WI38 (cell line): Measurements from ENCODE around the gene UNC5B.

Source experiments
- H3K4me3 ChIP-seq: 2 replicates; pipeline ENCODE4 v1.5.1; 2011; ENCODE audit warnings: low read depth, mild to moderate bottlenecking, control low read depth, low read length
- TF ChIP-seq, protein P1 (sequence below): IDR thresholded peaks from 2 replicates; pipeline ENCODE4 v1.5.1; 2012; ENCODE audit warnings: low read depth, mild to moderate bottlenecking, control low read depth, low read length

The UNC5B gene

GRCh38 chr10:71250842-71251241, 38.5 kb downstream of the UNC5B start:
- TF ChIP-seq, protein P1, sequence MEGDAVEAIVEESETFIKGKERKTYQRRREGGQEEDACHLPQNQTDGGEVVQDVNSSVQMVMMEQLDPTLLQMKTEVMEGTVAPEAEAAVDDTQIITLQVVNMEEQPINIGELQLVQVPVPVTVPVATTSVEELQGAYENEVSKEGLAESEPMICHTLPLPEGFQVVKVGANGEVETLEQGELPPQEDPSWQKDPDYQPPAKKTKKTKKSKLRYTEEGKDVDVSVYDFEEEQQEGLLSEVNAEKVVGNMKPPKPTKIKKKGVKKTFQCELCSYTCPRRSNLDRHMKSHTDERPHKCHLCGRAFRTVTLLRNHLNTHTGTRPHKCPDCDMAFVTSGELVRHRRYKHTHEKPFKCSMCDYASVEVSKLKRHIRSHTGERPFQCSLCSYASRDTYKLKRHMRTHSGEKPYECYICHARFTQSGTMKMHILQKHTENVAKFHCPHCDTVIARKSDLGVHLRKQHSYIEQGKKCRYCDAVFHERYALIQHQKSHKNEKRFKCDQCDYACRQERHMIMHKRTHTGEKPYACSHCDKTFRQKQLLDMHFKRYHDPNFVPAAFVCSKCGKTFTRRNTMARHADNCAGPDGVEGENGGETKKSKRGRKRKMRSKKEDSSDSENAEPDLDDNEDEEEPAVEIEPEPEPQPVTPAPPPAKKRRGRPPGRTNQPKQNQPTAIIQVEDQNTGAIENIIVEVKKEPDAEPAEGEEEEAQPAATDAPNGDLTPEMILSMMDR = no peak
- H3K4me3 ChIP-seq = no peak overlapping the region

DNA sequence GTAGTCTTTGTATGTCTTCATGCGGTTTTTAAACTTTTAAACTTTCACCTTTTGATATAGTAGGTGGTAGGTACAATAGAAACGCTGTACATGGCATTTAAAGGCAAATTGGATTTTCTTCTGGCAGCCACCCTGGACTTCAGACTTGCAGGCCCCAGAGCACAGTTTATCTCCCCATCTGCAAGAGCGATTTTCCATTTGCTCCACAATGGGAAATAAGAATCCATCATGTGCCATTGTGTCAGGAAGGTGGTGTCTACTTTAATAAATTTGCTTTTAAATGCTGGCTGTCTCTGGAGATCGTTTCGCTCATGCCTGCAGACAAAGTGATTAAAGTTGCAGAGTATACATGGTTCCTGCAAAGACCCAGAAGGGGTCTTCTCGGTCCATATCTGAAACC, 38.9 kb downstream of the UNC5B start:
- TF ChIP-seq, protein P1 = no peak

DNA sequence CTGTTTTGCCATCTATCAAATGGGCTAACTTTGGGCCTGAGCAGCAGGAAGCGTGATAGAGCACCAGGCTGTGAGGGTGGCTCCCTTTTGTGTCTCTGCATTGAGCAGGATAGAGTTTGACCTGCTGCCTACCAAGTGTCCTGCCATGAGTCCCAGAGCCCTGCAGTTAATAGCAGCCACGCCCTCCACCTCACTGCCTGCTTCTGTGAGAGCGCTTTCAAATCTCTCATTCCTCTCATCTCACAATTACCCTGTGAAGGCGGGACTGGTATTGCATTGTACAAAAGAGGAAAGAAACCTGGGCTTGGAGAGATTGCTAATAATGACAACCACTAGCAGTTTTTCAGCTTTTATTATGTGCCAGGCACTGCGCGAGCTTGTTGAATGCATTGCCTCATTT, 39.9 kb downstream of the UNC5B start:
- TF ChIP-seq, protein P1 = no peak
- H3K4me3 ChIP-seq = no peak overlapping the region

More for the DNA sequence above, 38.9 kb downstream of the UNC5B start:
- H3K4me3 ChIP-seq = no peak overlapping the region

DNA sequence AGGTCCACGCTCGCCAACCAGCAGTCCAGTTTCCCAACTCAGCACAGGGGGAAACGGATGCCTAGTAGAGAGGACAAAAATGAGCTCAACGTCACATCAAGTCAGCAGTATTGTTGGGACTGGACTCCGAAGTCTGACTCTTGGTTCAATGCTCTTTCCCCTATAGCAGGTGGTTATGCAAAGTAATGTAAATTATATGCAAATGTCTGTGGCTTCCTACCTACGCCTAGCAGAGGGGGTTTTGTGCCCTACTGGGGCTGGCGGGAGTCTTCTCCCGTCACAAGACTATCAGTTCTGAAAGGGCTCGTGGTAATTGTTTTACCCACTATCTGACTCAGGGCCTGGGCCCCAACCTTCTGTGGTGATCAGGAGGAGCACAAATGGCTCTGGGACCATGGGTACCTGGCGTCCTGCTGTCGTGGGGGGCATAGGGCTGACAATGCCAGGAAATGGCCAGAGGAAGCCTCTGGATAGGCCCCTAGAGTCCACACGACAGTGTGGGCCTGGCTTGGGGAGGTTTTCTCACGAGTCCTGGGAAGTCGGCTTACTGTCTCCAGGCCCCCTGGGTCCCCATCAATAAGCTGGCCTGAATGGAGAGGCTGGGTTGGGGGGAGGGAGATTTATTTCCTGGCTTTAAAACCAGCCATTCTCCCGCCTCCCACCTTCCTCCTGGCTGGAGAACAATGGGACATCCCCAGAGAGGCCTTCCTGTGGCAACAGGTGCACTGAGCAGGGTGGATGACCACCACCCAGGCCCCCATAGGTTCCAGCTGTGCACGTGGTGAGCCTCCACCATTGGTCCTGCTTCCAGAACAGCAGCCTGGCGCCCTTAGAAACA, 41.8 kb downstream of the UNC5B start:
- no peak overlapping the region for H3K4me3 ChIP-seq

GRCh38 chr10:71254834-71255549, 42.6 kb downstream of the UNC5B start:
- no peak overlapping the region for H3K4me3 ChIP-seq
- TF ChIP-seq, protein P1 = no peak

More for the DNA sequence above, 41.8 kb downstream of the UNC5B start:
- TF ChIP-seq, protein P1 = no peak

DNA sequence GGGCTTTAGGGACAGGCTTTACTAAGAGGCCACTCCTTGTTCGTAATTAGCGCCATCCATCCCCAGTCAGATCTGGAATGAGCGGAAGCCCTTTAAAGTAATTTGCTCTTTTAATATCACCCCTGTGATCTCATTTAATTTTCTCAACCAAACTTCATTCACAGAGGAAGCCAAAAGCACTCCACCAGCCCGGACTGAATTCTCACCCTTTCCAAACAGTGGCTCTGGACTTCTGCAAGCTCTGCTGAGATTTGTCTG, 43.1 kb downstream of the UNC5B start:
- TF ChIP-seq, protein P1 = no peak
- H3K4me3 ChIP-seq = no peak overlapping the region

GRCh38 chr10:71255808-71256660, 43.7 kb downstream of the UNC5B start:
- no peak overlapping the region for H3K4me3 ChIP-seq
- TF ChIP-seq, protein P1 = no peak
